HCT116 (cell line): ENCODE data around the gene TAF11L11. TPM values are rescaled to one million over a fixed set of nuclear protein-coding genes. Genes with fewer than 3 reads are reported as not detected.
"Not testable (repeated sequence)": the region's sequence is repeated elsewhere in the genome, so short reads cannot be mapped to it uniquely, and the experiment has no call there.

Source experiments
- ATAC-seq: fragments of 200-7000 bp; cut with Tn5 transposase; 2 replicates; pipeline ENCODE4 v1.9.1; 2020; ENCODE audit warnings: mild to moderate bottlenecking, moderate library complexity
- BruUV-seq: library from RNA; stranded (reverse); fragments of 400-500 nt; replicated peaks from 2 replicates; lab custom pipeline; 2021; lab: Mats Ljungman, UMichigan
- CTCF ChIA-PET: fragments of 300-600 bp; sonication (Branson Sonifier 250); formaldehyde crosslinking; loops from one replicate; lab custom pipeline; 2021; ENCODE audit warnings: antibody characterized with exemption; lab: Charles Lee
- POLR2A ChIA-PET: fragments of 300-600, 350-600 bp; sonication (Branson Sonifier 250); formaldehyde crosslinking; loops from one replicate; lab custom pipeline; 2021; ENCODE audit warnings: antibody characterized with exemption; lab: Charles Lee
- RAD21 ChIA-PET, 2 experiments: fragments of 300-600 bp; sonication (Branson Sonifier 250); formaldehyde crosslinking; loops; one replicate each; lab custom pipeline; 2023; ENCODE audit warnings: low total read pairs in 2 of 2; ENCODE audit not compliant: uncharacterized antibody in 2 of 2, unreplicated experiment in 2 of 2, low non-redundant PET in 1 of 2; lab: Charles Lee
- DNase-seq: peaks from one replicate; pipeline ENCODE4 v3.0.0-alpha.2; 2010; ENCODE audit warnings: low read depth, low spot score
- H2AFZ ChIP-seq: fragments of 200-600 bp; shearing (Covaris generic), sonication (generic); 2 replicates; pipeline ENCODE4 v1.6.1; 2017; ENCODE audit warnings: low read depth, mixed run types, mixed read lengths, antibody characterized with exemption, low read length; ENCODE audit not compliant: poor library complexity, severe bottlenecking
- H3K27ac ChIP-seq: 2 replicates; pipeline ENCODE4 v1.5.1; 2012; ENCODE audit warnings: low read depth, low read length
- H3K27me3 ChIP-seq: fragments of 200-600 bp; sonication (generic); 2 replicates; pipeline ENCODE4 v1.6.1; 2016; ENCODE audit warnings: mixed run types, low read length, mixed read lengths; ENCODE audit not compliant: insufficient read depth
- H3K36me3 ChIP-seq, 2 experiments: fragments of 200-500 bp in 1 of 2; fragments of 200-600 bp in 1 of 2; sonication (Bioruptor generic) in 1 of 2; sonication (generic) in 1 of 2; 2 replicates each; pipeline versions ENCODE4 v1.5.1 to v1.6.1; 2014 to 2016; ENCODE audit warnings: low read length in 2 of 2, inconsistent platforms in 1 of 2, mixed read lengths in 1 of 2, mixed run types in 1 of 2; ENCODE audit not compliant: insufficient read depth in 2 of 2, control insufficient read depth in 1 of 2
- H3K4me1 ChIP-seq, 2 experiments: fragments of 200-600 bp in 1 of 2; sonication (generic) in 1 of 2; 2 replicates each; pipeline versions ENCODE4 v1.5.1 to v1.6.1; 2012 to 2017; ENCODE audit warnings: low read length in 2 of 2, inconsistent platforms in 1 of 2, mild to moderate bottlenecking in 1 of 2, mixed read lengths in 1 of 2, mixed run types in 1 of 2, moderate library complexity in 1 of 2; ENCODE audit not compliant: insufficient read depth in 2 of 2, control insufficient read depth in 1 of 2
- H3K4me2 ChIP-seq: fragments of 200-600 bp; sonication (generic); 2 replicates; pipeline ENCODE4 v1.6.1; 2017; ENCODE audit warnings: mixed run types, low read length, mixed read lengths
- H3K4me3 ChIP-seq, 2 experiments: fragments of 200-600 bp in 1 of 2; sonication (generic) in 1 of 2; replicated peaks in 1 of 2; 2 replicates each; pipeline ENCODE4 v1.5.1; 2011 to 2016; ENCODE audit warnings: low read length in 2 of 2, control low read depth in 1 of 2, low read depth in 1 of 2, mild to moderate bottlenecking in 1 of 2, mixed read lengths in 1 of 2, mixed run types in 1 of 2
- H3K79me2 ChIP-seq: fragments of 200-600 bp; sonication (generic); 2 replicates; pipeline ENCODE4 v1.6.1; 2017; ENCODE audit warnings: mild to moderate bottlenecking, mixed run types, low read length, moderate library complexity, mixed read lengths; ENCODE audit not compliant: insufficient read depth
- H3K9ac ChIP-seq: fragments of 200-600 bp; sonication (generic); 2 replicates; pipeline ENCODE4 v1.6.1; 2016; ENCODE audit warnings: low read length, mixed read lengths
- H3K9me2 ChIP-seq: fragments of 200-600 bp; sonication (generic), shearing (Covaris generic); 2 replicates; pipeline ENCODE4 v1.6.1; 2017; ENCODE audit warnings: mixed run types, mild to moderate bottlenecking, moderate library complexity; ENCODE audit not compliant: insufficient read depth
- H3K9me3 ChIP-seq, 2 experiments: fragments of 200-500 bp in 1 of 2; fragments of 200-600 bp in 1 of 2; sonication (Bioruptor generic) in 1 of 2; sonication (generic) in 1 of 2; 2 replicates each; pipeline ENCODE4 v1.6.1; 2014 to 2017; ENCODE audit warnings: low read length in 2 of 2, mixed read lengths in 2 of 2, inconsistent platforms in 1 of 2, low read depth in 1 of 2, mild to moderate bottlenecking in 1 of 2, mixed run types in 1 of 2, moderate library complexity in 1 of 2; ENCODE audit not compliant: control insufficient read depth in 1 of 2, insufficient read depth in 1 of 2
- H4K20me1 ChIP-seq: fragments of 200-600 bp; sonication (generic), shearing (Covaris generic); 2 replicates; pipeline ENCODE4 v1.6.1; 2017; ENCODE audit warnings: mixed run types, mild to moderate bottlenecking, moderate library complexity; ENCODE audit not compliant: insufficient read depth
- CBX3 ChIP-seq: IDR thresholded peaks from 2 replicates; pipeline ENCODE4 v1.6.1; 2012; ENCODE audit warnings: low read depth
- CEBPB ChIP-seq: IDR thresholded peaks from 2 replicates; pipeline ENCODE4 v1.6.1; 2012; ENCODE audit warnings: low read depth
- FOSL1 ChIP-seq: IDR thresholded peaks from 2 replicates; pipeline ENCODE4 v1.6.1; 2012; ENCODE audit warnings: low read depth
- POLR2AphosphoS5 ChIP-seq: IDR thresholded peaks from 2 replicates; pipeline ENCODE4 v1.6.1; 2011; ENCODE audit warnings: mild to moderate bottlenecking, low read depth, low read length, moderate library complexity
- SP1 ChIP-seq: IDR thresholded peaks from 2 replicates; pipeline ENCODE4 v1.6.1; 2012; ENCODE audit warnings: low read depth
- ZNF274 ChIP-seq: fragments of 200-500 bp; sonication (Bioruptor generic); IDR thresholded peaks from 2 replicates; pipeline ENCODE4 v1.6.1; 2014; ENCODE audit warnings: mild to moderate bottlenecking, low read depth, low read length, inconsistent platforms
- intact Hi-C: fragments of 100-400 bp; cut with micrococcal nuclease; formaldehyde crosslinking; loops from 2 replicates; pipeline ENCODE4 v1.10.0; 2022
- total RNA-seq: library from RNA; stranded (reverse); gene quantifications from one replicate; pipeline ENCODE4 v1.2.1, GENCODE V29; 2021; ENCODE audit not compliant: unreplicated experiment
- TF ChIP-seq, protein P1 (sequence below): IDR thresholded peaks from 2 replicates; pipeline ENCODE4 v1.6.1; 2012; ENCODE audit warnings: low read depth
- TF ChIP-seq, protein P2 (sequence below): IDR thresholded peaks from 2 replicates; pipeline ENCODE4 v1.6.1; 2012

Gene TAF11L11
- total RNA-seq, 1 experiment from 2014 or later: not detected

- TF ChIP-seq CEBPB: no peak
- TF ChIP-seq, protein P1, sequence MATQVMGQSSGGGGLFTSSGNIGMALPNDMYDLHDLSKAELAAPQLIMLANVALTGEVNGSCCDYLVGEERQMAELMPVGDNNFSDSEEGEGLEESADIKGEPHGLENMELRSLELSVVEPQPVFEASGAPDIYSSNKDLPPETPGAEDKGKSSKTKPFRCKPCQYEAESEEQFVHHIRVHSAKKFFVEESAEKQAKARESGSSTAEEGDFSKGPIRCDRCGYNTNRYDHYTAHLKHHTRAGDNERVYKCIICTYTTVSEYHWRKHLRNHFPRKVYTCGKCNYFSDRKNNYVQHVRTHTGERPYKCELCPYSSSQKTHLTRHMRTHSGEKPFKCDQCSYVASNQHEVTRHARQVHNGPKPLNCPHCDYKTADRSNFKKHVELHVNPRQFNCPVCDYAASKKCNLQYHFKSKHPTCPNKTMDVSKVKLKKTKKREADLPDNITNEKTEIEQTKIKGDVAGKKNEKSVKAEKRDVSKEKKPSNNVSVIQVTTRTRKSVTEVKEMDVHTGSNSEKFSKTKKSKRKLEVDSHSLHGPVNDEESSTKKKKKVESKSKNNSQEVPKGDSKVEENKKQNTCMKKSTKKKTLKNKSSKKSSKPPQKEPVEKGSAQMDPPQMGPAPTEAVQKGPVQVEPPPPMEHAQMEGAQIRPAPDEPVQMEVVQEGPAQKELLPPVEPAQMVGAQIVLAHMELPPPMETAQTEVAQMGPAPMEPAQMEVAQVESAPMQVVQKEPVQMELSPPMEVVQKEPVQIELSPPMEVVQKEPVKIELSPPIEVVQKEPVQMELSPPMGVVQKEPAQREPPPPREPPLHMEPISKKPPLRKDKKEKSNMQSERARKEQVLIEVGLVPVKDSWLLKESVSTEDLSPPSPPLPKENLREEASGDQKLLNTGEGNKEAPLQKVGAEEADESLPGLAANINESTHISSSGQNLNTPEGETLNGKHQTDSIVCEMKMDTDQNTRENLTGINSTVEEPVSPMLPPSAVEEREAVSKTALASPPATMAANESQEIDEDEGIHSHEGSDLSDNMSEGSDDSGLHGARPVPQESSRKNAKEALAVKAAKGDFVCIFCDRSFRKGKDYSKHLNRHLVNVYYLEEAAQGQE: no peak
- TF ChIP-seq SP1: no peak
- no peak for TF ChIP-seq FOSL1
- TF ChIP-seq, protein P2, sequence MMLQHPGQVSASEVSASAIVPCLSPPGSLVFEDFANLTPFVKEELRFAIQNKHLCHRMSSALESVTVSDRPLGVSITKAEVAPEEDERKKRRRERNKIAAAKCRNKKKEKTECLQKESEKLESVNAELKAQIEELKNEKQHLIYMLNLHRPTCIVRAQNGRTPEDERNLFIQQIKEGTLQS: no peak
- no peak for TF ChIP-seq ZNF274
- TF ChIP-seq POLR2AphosphoS5: no peak
- TF ChIP-seq CBX3: no peak
- H3K4me3 ChIP-seq: no peak overlapping the region
- BruUV-seq: no TSS peak
- H3K27ac ChIP-seq: no peak overlapping the region
- H3K9ac ChIP-seq: no peak overlapping the region
- H3K9me2 ChIP-seq: no peaks in the 10 kb centered on the region
- ATAC-seq (no peak), DNase-seq (no peak)
- no peaks in the 10 kb centered on the region for H3K36me3 ChIP-seq
- no peaks in the 10 kb centered on the region for H3K79me2 ChIP-seq
- RAD21 ChIA-PET: no interaction called here
- CTCF ChIA-PET: no interaction called here
- POLR2A ChIA-PET: no interaction called here
- no peaks in the 10 kb centered on the region for H3K4me1 ChIP-seq
- H2AFZ ChIP-seq: no peak overlapping the region
- no peaks in the 10 kb centered on the region for H3K27me3 ChIP-seq
- H4K20me1 ChIP-seq: no peaks in the 10 kb centered on the region
- no peaks in the 10 kb centered on the region; a peak in 1 of 4 replicates for H3K9me3 ChIP-seq
- intact Hi-C loops: no loop called here
- H3K4me2 ChIP-seq: no peak overlapping the region
Measured at GRCh38 chr5:17625686-17626085, 21.7 kb downstream of the TAF11L11 start.

GRCh38 chr5:17631788-17632187, 27.8 kb downstream of the TAF11L11 start, which contains the start of gene TAF11L13:
Gene TAF11L13, plus strand, starts transcription at chr5:17632088.
- H3K27me3 ChIP-seq, H3K9me3 ChIP-seq, intact Hi-C loops, H3K9me2 ChIP-seq, H3K4me3 ChIP-seq, H4K20me1 ChIP-seq, H3K36me3 ChIP-seq, H3K27ac ChIP-seq, H3K9ac ChIP-seq, H3K4me2 ChIP-seq, ATAC-seq, RAD21 ChIA-PET, POLR2A ChIA-PET, H3K4me1 ChIP-seq, H2AFZ ChIP-seq, BruUV-seq, CTCF ChIA-PET, H3K79me2 ChIP-seq, DNase-seq: not testable (repeated sequence)
